ENCODE data around the gene DNER. TPM values are rescaled to one million over a fixed set of nuclear protein-coding genes. Genes with fewer than 3 reads are reported as not detected.

Gene DNER
- total RNA-seq, 2 donors from 2014 or later = 2.6 to 6.0 TPM

DNA sequence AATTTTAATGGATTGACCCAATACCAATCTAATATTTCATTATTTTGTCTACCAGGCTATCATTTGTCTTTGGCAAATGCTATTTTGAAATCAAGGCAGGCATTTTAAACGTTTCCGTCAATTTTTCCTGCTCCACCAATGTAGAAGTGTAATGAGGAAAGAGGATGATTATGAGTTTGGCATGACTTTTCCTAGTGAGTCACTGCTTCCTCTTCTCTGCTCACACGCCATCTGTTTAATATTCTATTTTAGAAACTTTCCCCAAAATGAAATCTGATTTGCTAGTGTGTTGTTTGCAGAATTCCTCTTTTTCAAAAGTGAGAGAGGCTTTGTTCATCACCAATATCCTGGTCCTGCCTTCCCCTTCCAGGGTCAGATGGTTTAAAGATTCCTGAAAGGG is 400.8 kb downstream of the DNER start:
- 65% methylated on average over 3 of the region's 3 CpGs for WGBS
- no peak for DNase-seq (ENCODE audit: low spot score)
- TF ChIP-seq, protein P1, sequence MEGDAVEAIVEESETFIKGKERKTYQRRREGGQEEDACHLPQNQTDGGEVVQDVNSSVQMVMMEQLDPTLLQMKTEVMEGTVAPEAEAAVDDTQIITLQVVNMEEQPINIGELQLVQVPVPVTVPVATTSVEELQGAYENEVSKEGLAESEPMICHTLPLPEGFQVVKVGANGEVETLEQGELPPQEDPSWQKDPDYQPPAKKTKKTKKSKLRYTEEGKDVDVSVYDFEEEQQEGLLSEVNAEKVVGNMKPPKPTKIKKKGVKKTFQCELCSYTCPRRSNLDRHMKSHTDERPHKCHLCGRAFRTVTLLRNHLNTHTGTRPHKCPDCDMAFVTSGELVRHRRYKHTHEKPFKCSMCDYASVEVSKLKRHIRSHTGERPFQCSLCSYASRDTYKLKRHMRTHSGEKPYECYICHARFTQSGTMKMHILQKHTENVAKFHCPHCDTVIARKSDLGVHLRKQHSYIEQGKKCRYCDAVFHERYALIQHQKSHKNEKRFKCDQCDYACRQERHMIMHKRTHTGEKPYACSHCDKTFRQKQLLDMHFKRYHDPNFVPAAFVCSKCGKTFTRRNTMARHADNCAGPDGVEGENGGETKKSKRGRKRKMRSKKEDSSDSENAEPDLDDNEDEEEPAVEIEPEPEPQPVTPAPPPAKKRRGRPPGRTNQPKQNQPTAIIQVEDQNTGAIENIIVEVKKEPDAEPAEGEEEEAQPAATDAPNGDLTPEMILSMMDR (IDR thresholded peaks at IDR 0.05) = no peak
- TF ChIP-seq POLR2A (IDR thresholded peaks at IDR 0.05) = no peak
- no peak for TF ChIP-seq POLR2AphosphoS5 (IDR thresholded peaks at IDR 0.05)
- H3K27ac ChIP-seq = no peak overlapping the region
- H3K9me3 ChIP-seq = no peaks in the 10 kb centered on the region
- no peaks in the 10 kb centered on the region for H3K4me1 ChIP-seq (replicated peaks)
- H3K27me3 ChIP-seq (replicated peaks; ENCODE audit: insufficient read depth) = no peaks in the 10 kb centered on the region
- H3K4me3 ChIP-seq = no peak overlapping the region
- no peaks in the 10 kb centered on the region for H3K36me3 ChIP-seq
- intact Hi-C loops (cut with DNase I) = no loop called here

Small RNA genes lying within 50 kb of the gene (small RNA-seq; reads per million reads assigned to genes)
- 0 reads per million in 2 donors for gene RNU7-9P

Other genes starting within 250 kb of the DNER start
- gene TRIP12, start 207.5 kb upstream of the DNER start, total RNA-seq = 100 to 1,000 TPM; 182 to 289 TPM
- 1 to 10 TPM; 5.6 to 8.4 TPM for gene FBXO36, start 207.9 kb upstream of the DNER start, total RNA-seq